ENCODE measurements around the gene ARL13B. TPM values are rescaled to one million over a fixed set of nuclear protein-coding genes. Genes with fewer than 3 reads are reported as not detected.
"Not testable (repeated sequence)": the region's sequence is repeated elsewhere in the genome, so short reads cannot be mapped to it uniquely, and the experiment has no call there.

Gene ARL13B
- total RNA-seq, 4 donors from 2014 or later, result 1.2 to 2.7 (median 1.4) TPM

DNA sequence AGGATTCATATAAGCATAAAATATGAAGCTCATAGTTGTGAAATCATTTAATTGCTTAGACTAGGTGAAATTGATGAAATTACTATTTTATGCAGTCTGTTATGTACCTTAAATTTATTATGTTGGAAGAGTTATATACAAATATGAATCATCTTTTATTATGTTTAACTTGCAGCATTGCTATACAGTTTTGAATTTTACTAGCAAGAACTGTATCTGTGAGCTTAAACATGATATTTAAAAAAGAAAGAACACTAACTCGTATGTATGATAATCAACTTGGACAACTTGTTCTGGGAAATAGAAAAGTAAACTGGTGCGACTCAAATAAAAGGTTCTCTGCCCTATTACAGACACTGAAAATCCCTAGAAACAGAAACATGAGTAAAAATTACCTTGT is 46.7 kb downstream of the ARL13B start:
- intact Hi-C loops (cut with DNase I; ENCODE audit: low total_unique reads), result no loop called here
- TF ChIP-seq POLR2A (IDR thresholded peaks at IDR 0.05) (no peak), CTCF (IDR thresholded peaks at IDR 0.05 in 4 of 5, conservative IDR thresholded peaks at IDR 0.05 in 1 of 5) (no peak)

GRCh38 chr3:94028093-94028837 is 48.3 kb downstream of the ARL13B start, which contains the start of gene STX19:
STX19 (minus strand) TSS chr3:94028597; CDS start chr3:94015269, 13,328 bp downstream.
- Histone ChIP-seq H3K36me3 (no peaks in the 10 kb centered on the region), H3K4me1 (no peaks in the 10 kb centered on the region), H3K27ac (no peak within 1 kb of the TSS), H3K27me3 (no peaks in the 10 kb centered on the region), H3K9me3 (no peaks in the 10 kb centered on the region), H3K4me3 (no peak within 1 kb of the TSS)
- ATAC-seq (no peak), DNase-seq (no peak)
- intact Hi-C loops (cut with DNase I; ENCODE audit: low total_unique reads) (no loop called here), in situ Hi-C loops (cut with MboI; ENCODE audit: low sequenced_read_pairs in 4 of 4) (no loop called here)
- TF ChIP-seq CTCF (IDR thresholded peaks at IDR 0.05 in 4 of 5, conservative IDR thresholded peaks at IDR 0.05 in 1 of 5) (no peak), POLR2A (IDR thresholded peaks at IDR 0.05) (no peak)

More for the DNA sequence above, 46.7 kb downstream of the ARL13B start:
- Histone ChIP-seq H3K36me3 (no peaks in the 10 kb centered on the region), H3K4me1 (no peaks in the 10 kb centered on the region), H3K9me3 (no peaks in the 10 kb centered on the region), H3K4me3 (no peak overlapping the region), H3K27ac (no peak overlapping the region), H3K27me3 (no peaks in the 10 kb centered on the region)
- in situ Hi-C loops (cut with MboI; ENCODE audit: low sequenced_read_pairs in 4 of 4), result no loop called here
- DNase-seq (no peak), ATAC-seq (no peak)

- Histone ChIP-seq H3K36me3 (no peaks in the 10 kb centered on the region), H3K4me1 (no peaks in the 10 kb centered on the region), H3K27ac (no peak overlapping the region), H3K9me3 (no peaks in the 10 kb centered on the region), H3K27me3 (no peaks in the 10 kb centered on the region), H3K4me3 (no peak overlapping the region)
- intact Hi-C loops (cut with DNase I; ENCODE audit: low total_unique reads), result no loop called here
- DNase-seq (no peak), ATAC-seq (no peak)
- in situ Hi-C loops (cut with MboI; ENCODE audit: low sequenced_read_pairs in 4 of 4), result no loop called here
- peak in 1 of 5 experiments; percentile 33 for TF ChIP-seq CTCF (IDR thresholded peaks at IDR 0.05 in 4 of 5, conservative IDR thresholded peaks at IDR 0.05 in 1 of 5)
- TF ChIP-seq POLR2A (IDR thresholded peaks at IDR 0.05), result no peak
These were observed 57.1 kb downstream of the ARL13B start for GRCh38 chr3:94036909-94037507.

- H3K4me1 ChIP-seq, result no peaks in the 10 kb centered on the region
- in situ Hi-C loops (cut with MboI; ENCODE audit: low sequenced_read_pairs in 4 of 4) (no loop called here), intact Hi-C loops (cut with DNase I; ENCODE audit: low total_unique reads) (no loop called here)
- no peak overlapping the region for H3K27ac ChIP-seq
- DNase-seq (no peak), ATAC-seq (no peak)
- peaks cover 0 to 8% of the 10 kb centered on the region in 2 donors for H3K36me3 ChIP-seq
- no peaks in the 10 kb centered on the region for H3K9me3 ChIP-seq
- TF ChIP-seq POLR2A (IDR thresholded peaks at IDR 0.05), result no peak
- TF ChIP-seq CTCF (IDR thresholded peaks at IDR 0.05 in 4 of 5, conservative IDR thresholded peaks at IDR 0.05 in 1 of 5), result no peak
- no peaks in the 10 kb centered on the region for H3K27me3 ChIP-seq
- H3K4me3 ChIP-seq, result no peak overlapping the region
These were observed 63.3 kb downstream of the ARL13B start for GRCh38 chr3:94043285-94043684.

DNA sequence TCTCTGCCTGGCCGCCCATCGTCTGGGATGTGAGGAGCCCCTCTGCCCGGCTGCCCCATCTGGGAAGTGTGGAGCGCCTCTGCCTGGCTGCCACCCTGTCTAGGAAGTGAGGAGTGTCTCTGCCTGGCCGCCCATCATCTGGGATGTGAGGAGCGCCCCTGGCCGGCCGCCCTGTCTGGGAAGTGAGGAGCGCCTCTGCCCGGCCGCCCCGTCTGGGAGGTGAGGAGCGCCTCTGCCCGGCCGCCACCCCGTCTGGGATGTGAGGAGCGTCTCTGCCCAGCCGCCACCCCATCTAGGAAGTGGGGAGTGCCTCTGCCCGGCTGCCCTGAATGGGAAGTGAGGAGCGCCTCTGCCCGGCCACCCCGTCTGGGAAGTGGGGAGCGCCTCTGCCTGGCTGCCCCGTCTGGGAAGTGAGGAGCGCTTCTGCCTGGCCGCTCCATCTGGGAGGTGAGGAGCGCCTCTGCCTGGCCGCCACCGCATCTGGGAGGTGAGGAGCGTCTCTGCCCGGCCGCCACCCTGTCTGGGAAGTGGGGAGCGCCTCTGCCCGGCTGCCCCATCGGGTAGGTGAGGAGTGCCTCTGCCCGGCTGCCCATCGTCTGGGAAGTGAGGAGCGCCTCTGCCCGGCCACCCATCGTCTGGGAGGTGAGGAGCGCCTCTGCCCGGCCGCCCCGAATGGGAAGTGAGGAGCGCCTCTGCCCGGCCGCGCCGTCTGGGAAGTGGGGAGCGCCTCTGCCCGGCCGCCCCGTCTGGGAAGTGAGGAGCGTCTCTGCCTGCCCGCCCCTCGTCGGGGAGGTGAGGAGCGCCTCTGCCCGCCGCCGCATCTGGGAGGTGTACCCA is 64.4 kb downstream of the ARL13B start:
- intact Hi-C loops (cut with DNase I; ENCODE audit: low total_unique reads); H3K9me3 ChIP-seq; H3K4me1 ChIP-seq; H3K27me3 ChIP-seq; ATAC-seq; H3K36me3 ChIP-seq; H3K27ac ChIP-seq; DNase-seq; H3K4me3 ChIP-seq; in situ Hi-C loops (cut with MboI; ENCODE audit: low sequenced_read_pairs in 4 of 4): not testable (repeated sequence)

Data from gastrocnemius medialis (tissue), 4 donors.